Keratinocyte (primary cell): Measurements from ENCODE around the gene STRADA.

Source experiments
- EZH2 ChIP-seq: IDR thresholded peaks from one replicate; pipeline ENCODE4 v1.6.1; 2012; ENCODE audit warnings: inconsistent platforms, mild to moderate bottlenecking, low read length, moderate library complexity
- TF ChIP-seq, protein P1 (sequence below), 3 experiments: IDR thresholded peaks in 1 of 3; conservative IDR thresholded peaks in 1 of 3; optimal IDR thresholded peaks in 1 of 3; 2 replicates in 2 of 3; 3 replicates in 1 of 3; pipeline versions ENCODE3 to v1.5.1; 2011; ENCODE audit warnings: low read length in 3 of 3, mild to moderate bottlenecking in 3 of 3, moderate library complexity in 2 of 3, control low read depth in 1 of 3, inconsistent platforms in 1 of 3; ENCODE audit not compliant: insufficient read depth in 2 of 3; ENCODE audit errors: extremely low read depth in 1 of 3

GRCh38 chr17:63786117-63786516 lies 44.5 kb upstream of the STRADA start:
- TF ChIP-seq, protein P1, sequence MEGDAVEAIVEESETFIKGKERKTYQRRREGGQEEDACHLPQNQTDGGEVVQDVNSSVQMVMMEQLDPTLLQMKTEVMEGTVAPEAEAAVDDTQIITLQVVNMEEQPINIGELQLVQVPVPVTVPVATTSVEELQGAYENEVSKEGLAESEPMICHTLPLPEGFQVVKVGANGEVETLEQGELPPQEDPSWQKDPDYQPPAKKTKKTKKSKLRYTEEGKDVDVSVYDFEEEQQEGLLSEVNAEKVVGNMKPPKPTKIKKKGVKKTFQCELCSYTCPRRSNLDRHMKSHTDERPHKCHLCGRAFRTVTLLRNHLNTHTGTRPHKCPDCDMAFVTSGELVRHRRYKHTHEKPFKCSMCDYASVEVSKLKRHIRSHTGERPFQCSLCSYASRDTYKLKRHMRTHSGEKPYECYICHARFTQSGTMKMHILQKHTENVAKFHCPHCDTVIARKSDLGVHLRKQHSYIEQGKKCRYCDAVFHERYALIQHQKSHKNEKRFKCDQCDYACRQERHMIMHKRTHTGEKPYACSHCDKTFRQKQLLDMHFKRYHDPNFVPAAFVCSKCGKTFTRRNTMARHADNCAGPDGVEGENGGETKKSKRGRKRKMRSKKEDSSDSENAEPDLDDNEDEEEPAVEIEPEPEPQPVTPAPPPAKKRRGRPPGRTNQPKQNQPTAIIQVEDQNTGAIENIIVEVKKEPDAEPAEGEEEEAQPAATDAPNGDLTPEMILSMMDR (optimal IDR thresholded peaks at IDR 0.05 in 1 of 3, IDR thresholded peaks at IDR 0.05 in 1 of 3, conservative IDR thresholded peaks at IDR 0.05 in 1 of 3; ENCODE audit: extremely low read depth in 1 of 3, insufficient read depth in 2 of 3, low read length in 3 of 3): no peak
- TF ChIP-seq EZH2: no peak
